ENCODE measurements around the gene TSPAN13.

GRCh38 chr7:16765436-16765859 is 11.9 kb downstream of the TSPAN13 start:
- TF ChIP-seq EZH2 (optimal IDR thresholded peaks at IDR 0.05; ENCODE audit: low read depth, low read length), result no peak
- no peak for TF ChIP-seq CTCF (IDR thresholded peaks at IDR 0.05; ENCODE audit: low read length)
- TF ChIP-seq EZH2phosphoT487 (IDR thresholded peaks at IDR 0.05; ENCODE audit: low read length), result no peak

Measured in MM.1S (cell line).